HG03175 (cell line): ENCODE results near the gene CLEC4C.
"Not testable (repeated sequence)": the region's sequence is repeated elsewhere in the genome, so short reads cannot be mapped to it uniquely, and the experiment has no call there.

Experiments used
- ATAC-seq: cut with Tn5 transposase; IDR thresholded peaks from one replicate; pipeline ENCODE4 v1.9.1; 2021; ENCODE audit warnings: mild to moderate bottlenecking, moderate library complexity; ENCODE audit not compliant: unreplicated experiment

The CLEC4C gene, protein sequence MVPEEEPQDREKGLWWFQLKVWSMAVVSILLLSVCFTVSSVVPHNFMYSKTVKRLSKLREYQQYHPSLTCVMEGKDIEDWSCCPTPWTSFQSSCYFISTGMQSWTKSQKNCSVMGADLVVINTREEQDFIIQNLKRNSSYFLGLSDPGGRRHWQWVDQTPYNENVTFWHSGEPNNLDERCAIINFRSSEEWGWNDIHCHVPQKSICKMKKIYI

DNA sequence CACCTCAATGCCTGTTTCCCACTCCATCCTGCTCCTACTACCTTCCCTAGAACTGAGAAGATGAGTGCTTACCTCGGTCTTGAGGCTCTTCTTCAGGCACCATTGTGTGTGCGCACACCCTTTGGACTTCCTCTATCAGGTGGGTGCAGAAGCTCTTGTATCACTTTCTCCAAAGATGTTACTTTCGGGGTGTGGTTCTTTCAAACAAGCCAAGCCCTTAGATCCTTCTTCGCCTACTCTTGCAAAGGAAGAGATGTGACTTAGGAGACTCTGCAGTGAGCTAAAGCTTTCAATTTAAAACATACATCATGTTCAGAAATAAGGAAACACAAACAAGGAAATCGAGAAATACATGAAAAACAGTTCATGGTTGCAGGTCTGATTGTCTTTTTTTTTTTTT is at the start of gene CLEC4C:
Gene CLEC4C, minus strand, starts transcription at position 130 of the 400 bp plus-strand sequence. Its CDS starts 27 bp downstream, at position 103.
- ATAC-seq = no peak

DNA sequence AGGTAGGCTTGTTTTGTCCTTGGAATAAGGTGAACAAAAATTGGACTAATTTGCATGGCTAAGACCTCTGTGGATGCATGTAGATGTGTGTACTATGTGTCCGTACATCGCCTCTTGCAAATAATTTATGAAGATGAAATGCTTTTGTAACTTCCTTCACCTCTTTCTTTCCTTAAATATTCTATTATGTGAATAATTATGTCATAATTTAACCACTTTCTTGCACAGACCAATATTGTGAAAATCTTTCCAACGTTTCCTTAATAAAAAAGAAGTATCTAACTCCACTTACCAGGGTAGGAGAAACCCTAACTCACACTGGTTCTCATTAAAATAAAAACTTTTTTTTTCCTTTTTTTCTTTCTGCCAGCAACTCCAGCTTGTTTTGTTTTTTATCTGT is 46.0 kb upstream of the CLEC4C start:
- ATAC-seq = no peak

DNA sequence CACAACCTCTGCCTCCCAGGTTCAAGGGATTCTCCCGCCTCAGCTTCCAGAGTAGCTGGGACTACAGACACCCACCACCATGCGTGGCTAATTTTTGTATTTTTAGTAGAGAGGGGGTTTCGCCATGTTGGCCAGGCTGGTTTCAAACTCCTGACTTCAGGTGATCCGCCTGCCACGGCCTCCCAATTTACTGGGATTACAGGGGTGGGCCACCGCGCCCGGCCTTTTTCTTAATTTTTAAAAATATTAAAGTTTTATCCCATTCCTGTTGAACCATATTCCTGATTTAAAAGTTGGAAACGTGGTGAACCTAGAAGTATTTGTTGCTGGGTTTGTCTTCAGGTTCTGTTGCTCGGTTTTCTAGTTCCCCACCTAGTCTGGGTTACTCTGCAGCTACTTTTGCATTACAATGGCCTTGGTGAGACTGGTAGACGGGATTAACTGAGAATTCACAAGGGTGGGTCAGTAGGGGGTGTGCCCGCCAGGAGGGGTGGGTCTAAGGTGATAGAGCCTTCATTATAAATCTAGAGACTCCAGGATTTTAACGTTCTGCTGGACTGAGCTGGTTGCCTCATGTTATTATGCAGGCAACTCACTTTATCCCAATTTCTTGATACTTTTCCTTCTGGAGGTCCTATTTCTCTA is 41.8 kb upstream of the CLEC4C start, which contains the start of gene NANOG:
Gene NANOG, plus strand, starts transcription at position 519 of the 645 bp plus-strand sequence. CDS start 213 bp downstream, outside the sequence.
- ATAC-seq = not testable (repeated sequence)

DNA sequence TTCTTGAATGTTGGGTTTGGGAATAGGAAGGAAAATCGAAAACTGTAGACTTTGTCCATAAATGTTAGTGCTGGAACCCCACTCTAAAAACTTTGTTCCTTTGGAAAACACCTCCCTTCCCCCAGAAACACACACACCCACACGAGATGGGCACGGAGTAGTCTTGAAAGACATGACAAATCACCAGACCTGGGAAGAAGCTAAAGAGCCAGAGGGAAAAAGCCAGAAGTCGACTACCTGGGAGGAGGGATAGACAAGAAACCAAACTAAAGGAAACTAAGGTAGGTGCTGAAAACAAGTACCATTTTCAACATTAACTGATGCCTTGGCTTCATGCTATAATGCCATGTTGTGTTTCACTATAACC is 41.1 kb upstream of the CLEC4C start:
- ATAC-seq = no peak

DNA sequence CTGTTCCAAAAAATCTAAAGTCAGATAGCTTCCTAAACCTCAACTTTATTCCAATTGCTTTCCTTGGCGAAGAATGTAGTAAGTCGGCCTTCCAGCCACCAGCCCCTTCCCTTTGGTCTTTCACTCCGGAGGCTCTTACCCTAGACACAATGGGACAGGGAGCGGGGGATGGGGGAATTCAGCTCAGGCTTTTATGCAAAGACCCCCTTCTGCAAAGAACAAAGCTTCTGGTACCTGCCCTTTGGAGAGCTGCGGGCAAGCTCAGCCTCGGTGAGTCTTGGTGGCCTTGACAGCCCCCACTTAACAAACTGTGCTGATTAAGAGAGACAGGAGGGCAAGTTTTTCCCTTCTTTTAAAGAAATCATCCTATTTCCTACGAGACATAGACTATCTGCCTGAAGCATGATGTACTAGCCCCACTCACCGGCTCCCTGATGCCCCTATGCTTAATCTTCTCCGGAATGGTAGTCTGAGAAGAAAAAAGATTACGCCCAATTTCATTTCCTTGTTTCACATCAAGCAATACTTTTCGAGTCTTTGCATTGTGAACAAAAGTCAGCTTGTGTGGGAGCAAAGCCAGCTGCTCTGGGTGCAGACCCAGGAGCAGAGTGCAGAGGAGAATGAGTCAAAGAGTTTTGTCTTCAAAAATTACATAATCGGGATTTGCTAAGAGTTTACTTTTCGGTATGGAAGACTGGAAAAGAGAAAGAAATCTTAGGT is 40.6 kb upstream of the CLEC4C start:
- ATAC-seq = no peak

DNA sequence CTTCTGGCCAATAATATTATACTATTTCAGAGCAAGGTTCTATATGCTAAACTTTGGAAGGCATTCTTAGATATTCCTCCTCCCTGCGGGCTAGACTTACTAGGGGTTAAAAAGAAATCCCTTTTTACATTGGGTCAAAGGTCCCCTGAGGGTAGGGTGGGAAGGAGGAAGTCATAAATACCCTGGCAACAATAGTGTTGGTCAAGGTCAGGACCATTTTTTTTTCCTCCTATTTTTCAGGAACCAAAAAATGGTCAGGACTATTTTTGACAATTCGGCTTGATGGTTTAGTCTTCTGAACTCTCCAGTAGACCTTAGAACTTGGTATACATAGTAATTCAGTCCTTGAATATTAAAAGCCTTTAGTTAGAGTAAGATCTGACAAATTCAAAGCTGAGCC is 37.5 kb upstream of the CLEC4C start:
- ATAC-seq = no peak

DNA sequence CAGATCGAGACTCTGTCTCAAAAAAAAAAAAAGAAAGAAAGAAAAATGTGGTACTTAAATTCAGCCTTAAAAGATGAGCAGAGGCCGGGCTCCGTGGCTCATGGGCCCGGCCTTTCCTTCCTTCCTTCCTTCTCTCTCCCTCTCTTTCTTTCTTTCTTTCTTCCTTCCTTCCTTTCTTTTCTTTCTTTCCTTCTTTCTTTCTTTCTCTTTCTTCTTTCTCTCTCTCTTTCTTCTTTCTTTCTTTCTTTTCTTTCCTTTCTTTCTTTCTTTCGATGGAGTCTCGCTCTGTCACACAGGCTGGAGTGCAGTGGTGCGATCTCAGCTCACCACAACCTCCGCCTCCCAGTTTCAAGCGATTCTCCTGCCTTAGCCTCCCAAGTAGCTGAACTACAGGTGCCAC is 36.3 kb upstream of the CLEC4C start:
- not testable (repeated sequence) for ATAC-seq

DNA sequence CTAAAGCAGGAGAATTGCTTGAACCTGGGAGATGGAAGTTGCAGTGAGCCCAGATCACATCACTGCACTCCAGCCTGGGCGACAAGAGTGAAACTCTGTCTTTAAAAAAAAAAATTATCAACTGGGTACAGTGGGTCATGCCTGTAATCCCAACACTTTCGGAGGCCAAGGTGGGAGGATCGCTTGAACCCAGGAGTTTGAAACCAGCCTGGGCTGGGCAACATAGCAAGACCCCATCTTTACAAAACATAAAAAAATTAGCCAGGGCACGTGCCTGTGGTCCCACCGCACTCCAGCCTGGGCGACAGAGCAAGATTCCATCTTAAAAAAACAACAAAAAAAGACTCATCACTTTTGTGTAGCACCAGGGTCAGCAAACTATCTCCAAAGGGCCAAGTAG is 34.9 kb upstream of the CLEC4C start:
- no peak for ATAC-seq

DNA sequence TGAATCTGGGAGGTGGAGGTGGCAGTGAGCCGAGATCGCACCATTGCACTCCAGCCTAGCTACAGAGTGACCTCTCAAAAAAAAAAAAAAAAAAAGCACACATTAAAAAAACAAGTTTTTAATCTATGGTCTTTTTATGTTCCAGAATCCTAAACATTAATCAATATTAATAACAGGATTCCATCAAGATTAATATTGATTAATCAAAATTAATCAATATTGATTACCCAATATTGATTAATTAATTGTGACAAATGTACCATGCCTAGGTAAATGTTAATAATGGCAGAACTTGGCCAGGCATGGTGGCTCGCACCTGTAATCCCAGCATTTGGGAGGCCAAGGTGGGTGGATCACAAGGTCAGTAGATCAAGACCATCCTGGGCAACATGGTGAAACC is 34.1 kb upstream of the CLEC4C start:
- no peak for ATAC-seq

DNA sequence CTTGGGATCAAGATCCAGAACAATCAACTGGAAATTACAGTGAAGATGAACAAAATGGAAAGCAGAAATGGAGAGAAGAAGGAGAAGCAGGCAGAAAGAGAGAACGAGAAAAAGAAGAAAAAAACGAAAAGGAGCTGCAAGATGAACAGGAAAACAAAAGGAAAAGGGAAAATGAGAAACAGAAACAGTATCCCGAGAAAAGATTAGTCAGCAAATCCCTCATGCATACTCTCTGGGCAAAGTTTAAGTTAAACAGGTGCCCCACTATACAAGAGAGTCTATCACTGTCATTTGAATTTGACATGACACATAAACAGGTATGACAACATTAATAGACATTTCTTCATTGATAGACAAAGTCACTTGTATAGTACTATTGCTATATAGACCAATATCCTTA is 22.8 kb upstream of the CLEC4C start:
- ATAC-seq = no peak

DNA sequence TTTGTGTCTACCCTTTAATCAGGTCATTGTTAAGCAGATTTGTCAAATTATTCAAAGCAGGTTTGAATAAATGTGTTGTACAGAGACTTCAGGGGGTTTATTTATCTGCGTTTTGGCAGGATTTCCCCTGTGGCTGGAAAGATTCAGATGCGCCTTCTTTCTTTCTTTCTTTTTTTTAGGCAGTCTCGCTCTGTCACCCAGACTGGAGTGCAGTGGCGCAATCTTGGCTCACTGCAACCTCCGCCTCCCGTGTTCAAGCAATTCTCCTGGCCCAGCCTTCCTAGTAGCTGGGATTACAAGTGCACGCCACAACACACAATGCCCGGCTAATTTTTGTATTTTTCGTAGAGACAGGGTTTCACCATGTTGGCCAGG is 11.6 kb upstream of the CLEC4C start:
- ATAC-seq = no peak

DNA sequence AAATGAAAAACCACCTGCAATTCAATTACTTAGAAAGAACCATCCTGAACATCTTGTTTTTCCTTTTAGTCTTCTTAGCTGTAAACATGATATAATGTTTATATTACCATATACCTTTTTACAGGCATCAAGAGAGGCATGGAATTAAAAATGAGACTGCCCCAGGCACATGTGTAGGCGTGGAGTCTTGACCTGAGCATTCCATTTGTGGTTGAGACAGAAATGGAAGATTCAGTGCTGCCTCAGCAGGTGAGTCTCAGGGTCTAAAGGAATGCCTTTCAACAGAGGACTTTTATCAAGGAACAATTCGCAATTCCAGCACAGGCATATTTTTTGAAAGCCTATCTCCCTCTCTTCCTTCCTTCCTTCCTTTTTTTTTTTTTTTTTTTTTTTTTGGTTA is 9.8 kb upstream of the CLEC4C start:
- no peak for ATAC-seq

DNA sequence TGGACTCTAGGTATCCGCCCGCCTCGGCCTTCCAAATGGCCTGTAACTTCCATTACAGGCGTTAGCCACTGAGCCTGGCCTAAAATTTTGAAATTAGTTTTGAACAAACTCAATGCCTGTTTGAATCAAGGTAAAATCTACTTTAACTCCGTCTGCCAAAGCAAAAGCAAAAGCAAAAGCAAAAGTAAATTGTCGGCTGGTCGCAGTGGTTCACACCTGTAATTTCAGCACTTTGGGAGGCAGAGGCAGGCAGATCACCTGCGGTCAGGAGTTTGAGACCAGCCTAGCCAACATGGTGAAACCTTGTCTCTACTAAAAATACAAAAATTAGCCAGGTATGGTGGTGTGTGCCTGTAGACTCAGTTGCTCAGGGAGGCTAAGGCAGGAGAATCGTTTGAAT is 8.5 kb upstream of the CLEC4C start:
- not testable (repeated sequence) for ATAC-seq

DNA sequence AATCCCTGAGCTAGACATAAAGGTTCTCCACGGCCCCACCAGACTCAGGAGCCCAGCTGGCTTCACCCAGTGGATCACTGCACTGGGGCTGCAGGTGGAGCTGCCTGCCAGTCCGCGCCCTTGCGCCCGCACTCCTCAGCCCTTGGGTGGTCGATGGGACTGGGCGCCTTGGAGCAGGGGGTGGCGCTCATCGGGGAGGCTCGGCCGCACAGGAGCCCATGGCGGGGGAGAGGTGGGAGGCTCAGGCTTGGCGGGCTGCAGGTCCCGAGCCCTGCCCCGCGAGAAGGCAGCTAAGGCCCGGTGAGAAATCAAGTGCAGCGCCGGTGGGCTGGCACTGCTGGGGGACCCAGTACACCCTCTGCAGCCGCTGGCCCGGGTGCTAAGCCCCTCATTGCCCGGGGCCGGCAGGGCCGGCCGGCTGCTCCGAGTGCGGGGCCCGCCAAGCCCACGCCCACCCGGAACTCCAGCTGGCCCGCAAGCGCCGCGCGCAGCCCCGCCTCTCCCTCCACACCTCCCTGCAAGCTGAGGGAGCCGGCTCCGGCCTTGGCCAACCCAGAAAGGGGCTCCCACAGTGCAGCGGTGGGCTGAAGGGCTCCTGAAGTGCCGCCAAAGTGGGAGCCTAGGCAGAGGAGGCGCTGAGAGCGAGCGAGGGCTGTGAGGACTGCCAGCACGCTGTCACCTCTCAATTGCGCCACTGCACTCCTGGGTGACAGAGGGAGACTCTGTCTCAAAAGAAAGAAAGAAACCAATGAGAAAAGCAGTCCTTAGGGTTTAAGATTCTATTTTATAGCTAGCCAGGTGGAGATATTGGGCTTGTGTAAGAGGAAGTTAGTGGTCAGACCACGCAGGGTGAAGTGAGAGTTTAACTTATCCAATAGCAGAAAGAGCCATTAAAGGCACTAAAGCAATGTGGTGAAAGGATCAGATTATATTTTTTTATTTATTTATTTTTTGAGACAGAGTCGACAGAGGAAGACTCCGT is 5.1 kb upstream of the CLEC4C start:
- ATAC-seq = not testable (repeated sequence)

DNA sequence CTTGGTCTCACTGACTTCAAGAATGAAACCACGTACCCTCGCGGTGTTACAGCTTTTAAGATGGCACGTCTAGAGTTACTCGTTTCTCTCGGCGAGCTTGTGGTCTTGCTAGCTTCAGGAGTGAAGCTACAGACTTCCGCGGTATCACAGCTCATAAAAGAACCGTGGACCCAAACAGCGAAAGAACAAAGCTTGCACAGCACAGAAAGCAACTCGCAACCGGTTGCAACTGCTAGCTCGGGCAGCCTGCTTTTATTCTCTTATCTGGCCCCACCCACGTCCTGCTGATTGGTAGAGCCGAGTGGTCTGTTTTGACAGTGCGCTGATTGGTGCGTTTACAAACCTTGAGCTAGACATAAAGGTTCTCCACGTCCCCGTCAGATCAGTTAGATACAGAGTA is 4.2 kb upstream of the CLEC4C start:
- ATAC-seq = no peak

DNA sequence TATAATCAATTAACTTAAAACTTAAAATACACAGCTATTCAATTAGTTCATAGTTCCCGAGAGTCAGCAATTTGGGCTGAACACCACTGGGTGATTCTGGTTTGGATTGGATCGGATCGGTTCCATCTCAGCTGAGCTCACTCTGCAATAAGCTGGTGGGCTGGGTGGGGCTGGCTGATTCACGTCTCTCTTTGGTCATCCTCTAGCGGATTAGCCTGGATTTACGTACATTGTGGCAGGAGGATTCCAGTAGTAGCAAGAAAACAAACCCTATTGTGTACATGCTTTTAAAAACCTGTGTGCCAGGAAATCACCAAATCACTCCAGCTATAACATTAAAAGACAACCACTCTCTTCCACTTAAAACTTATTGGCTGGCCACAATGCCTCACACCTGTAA is 3.2 kb upstream of the CLEC4C start:
- ATAC-seq = no peak

DNA sequence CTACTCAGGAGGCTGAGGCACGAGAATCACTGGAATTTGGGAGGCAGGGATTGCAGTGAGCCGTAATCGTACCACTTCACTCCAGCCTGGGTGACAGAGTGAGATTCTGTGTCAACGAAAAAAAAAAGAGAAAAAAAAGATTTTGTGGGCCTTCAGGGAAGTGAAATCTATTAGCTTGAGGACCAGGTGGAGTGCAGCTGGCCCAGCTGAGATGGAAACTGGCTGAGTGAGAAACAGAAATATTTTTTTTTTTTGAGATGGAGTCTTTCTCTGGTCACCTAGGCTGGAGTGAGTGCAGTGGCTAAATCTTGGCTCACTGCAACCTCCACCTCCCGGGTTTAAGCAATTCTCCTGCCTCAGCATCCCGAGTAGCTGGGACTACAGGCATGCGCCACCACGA is 2.3 kb upstream of the CLEC4C start:
- ATAC-seq = no peak

DNA sequence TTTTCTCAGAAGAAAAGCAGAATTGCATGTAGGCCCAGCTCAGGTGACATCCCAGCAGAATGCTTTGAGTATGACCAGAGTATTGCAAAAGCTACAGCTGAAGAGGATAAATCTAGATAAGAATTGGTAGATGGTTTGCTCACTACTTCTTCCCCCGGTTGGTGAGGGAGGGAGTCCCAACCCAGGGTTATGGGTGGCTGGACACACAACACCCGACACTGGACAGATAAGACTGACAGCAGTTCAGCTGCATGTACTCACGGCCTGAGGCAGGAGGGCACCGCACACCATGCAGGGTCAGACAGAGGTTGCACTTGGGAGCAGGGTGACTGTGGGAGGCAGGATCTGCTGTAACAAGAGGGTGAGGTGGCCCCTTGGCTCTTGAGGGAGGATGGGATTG is 1.7 kb upstream of the CLEC4C start:
- no peak for ATAC-seq

DNA sequence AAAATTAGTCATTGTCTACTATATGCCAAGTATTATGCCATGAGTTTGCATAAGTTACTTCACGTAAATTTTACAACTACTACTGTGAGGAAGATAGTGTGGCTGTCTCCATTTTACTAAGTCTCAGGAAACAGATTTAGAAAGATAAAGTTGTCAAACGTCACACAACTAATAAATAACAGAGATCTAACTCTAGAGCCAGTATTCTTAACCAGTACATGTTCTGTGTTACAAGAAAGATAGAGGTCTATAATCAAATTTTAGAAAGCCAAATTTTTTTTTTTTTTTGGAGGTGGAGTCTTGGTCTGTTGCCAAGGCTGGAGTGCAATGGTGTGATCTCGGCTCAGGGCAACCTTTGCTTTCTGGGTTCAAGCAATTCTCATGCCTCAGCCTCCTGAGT is 14.2 kb downstream of the CLEC4C start:
- ATAC-seq = no peak

DNA sequence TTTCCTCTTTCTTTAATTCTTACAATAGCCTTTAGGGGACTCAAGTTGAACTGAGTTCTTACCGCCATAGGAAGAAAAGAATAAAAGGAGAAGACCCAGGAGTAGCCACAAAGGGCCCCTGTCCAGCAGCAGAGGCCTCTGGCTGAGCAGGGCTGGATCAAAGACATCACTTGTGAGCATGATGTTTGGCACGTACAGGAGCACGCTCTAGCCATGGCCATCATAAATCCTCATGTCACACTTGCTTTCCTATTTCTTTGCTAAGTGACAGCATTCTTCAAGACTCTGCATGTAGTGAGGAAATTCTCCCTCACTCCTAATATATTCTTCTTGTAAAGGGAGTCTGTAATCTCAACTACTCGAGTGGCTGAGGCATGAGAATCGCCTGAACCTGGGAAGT is 15.7 kb downstream of the CLEC4C start:
- ATAC-seq = no peak

DNA sequence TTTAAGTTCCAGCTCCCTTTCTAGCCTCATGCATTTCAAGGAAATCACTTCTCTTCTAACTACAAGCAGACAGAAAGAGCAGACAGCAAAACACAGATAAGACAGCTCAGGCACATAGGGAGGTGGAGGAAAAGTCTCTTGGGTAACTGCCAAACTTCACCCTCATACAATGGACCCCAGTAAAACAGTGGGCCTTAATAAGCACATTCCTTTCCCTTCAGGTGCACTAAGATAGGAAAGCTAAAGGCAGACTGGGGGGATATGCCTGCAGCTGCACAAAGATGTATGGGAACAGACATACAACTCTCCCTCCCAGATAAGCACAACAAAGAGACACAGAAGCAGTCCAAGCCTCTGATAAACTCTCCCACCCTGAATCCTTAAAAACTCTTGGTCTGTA is 16.2 kb downstream of the CLEC4C start:
- ATAC-seq = not testable (repeated sequence)
